Heart left ventricle (tissue), 16 donors: ENCODE results near the gene BACH2. TPM values are rescaled to one million over a fixed set of nuclear protein-coding genes. Genes with fewer than 3 reads are reported as not detected.

Experiments
- ATAC-seq, 4 donors: fragments of 200-7000 bp; cut with Tn5 transposase; one replicate each; pipeline ENCODE4 v1.9.1; 2020 to 2022; ENCODE audit warnings: moderate library complexity in 4 of 4, mild to moderate bottlenecking in 3 of 4, moderate number of reproducible peaks in 1 of 4
- DNase-seq, 5 donors: peaks; one replicate each; pipeline ENCODE4 v3.0.0-alpha.2; 2020
- H3K27ac ChIP-seq, 12 donors: fragments of 200-600 bp; sonication (generic) in 4 of 12; one replicate each; pipeline versions ENCODE4 v1.5.0 to v1.8.0; 2016 to 2022; ENCODE audit warnings: mild to moderate bottlenecking in 2 of 12
- H3K27me3 ChIP-seq, 9 donors: fragments of 200-600 bp; sonication (generic) in 2 of 9; one replicate each; pipeline versions ENCODE4 v1.5.1 to v1.8.0; 2016 to 2022; ENCODE audit warnings: mild to moderate bottlenecking in 3 of 9
- H3K36me3 ChIP-seq, 9 donors: fragments of 200-600 bp; sonication (generic) in 2 of 9; one replicate each; pipeline versions ENCODE4 v1.5.0 to v1.8.0; 2018 to 2022; ENCODE audit warnings: mild to moderate bottlenecking in 2 of 9
- H3K4me1 ChIP-seq, 12 donors: fragments of 200-600 bp; sonication (generic) in 4 of 12; one replicate each; pipeline versions ENCODE4 v1.5.0 to v1.8.0; 2016 to 2022; ENCODE audit warnings: mild to moderate bottlenecking in 3 of 12
- H3K4me3 ChIP-seq, 12 donors: fragments of 200-600 bp; sonication (generic) in 4 of 12; one replicate each; pipeline versions ENCODE4 v1.5.0 to v1.8.0; 2017 to 2022; ENCODE audit warnings: mild to moderate bottlenecking in 9 of 12, moderate library complexity in 4 of 12
- H3K9me3 ChIP-seq, 12 donors: fragments of 200-600 bp; sonication (generic) in 4 of 12; one replicate each; pipeline versions ENCODE4 v1.5.0 to v1.8.0; 2016 to 2022; ENCODE audit warnings: mild to moderate bottlenecking in 1 of 12
- POLR2A ChIP-seq, 2 donors: fragments of 450-650 bp; IDR thresholded peaks; one replicate each; pipeline ENCODE4 v1.6.1; 2017; ENCODE audit warnings: antibody characterized with exemption in 2 of 2, mild to moderate bottlenecking in 2 of 2, moderate library complexity in 2 of 2
- WGBS, 4 donors: extraction: QIAGEN DNeasy Blood & Tissue Kit in 2 of 4; methylation state at CpG; one replicate each; pipeline versions ENCODE4 v1.1.5 to v1.1.7; 2013 to 2018; 5-methylcytosine and 5-hydroxymethylcytosine counted together
- intact Hi-C, 10 donors: fragments of 100-400 bp; cut with DNase I; formaldehyde crosslinking; loops; one replicate each; pipeline versions ENCODE4 v1.11.1 to v1.14.2; 2022
- polyA plus RNA-seq, 2 donors: library from polyadenylated mRNA; stranded (reverse); fragments of 200-250 nt; gene quantifications; one replicate each; pipeline ENCODE4 v1.2.3, GENCODE V29; 2013
- total RNA-seq, 9 donors: library from RNA; depleted of rRNA in 2 of 9; stranded (reverse); fragments of >200 nt in 2 of 9; fragmentation: NEBNext Ultra II Directional in 3 of 9; extraction: Animal tissue kit (Norgen Biotek cat#: 25700) in 3 of 9; gene quantifications; one replicate each; pipeline versions ENCODE4 v1.1.0 to v1.2.4, GENCODE V29; 2016 to 2023
- TF ChIP-seq, protein P1 (sequence below), 12 donors: fragments of 200-600 bp; sonication (generic) in 4 of 12; IDR thresholded peaks; one replicate each; pipeline versions ENCODE4 v1.5.0 to v1.8.0; 2018 to 2022; ENCODE audit warnings: antibody characterized with exemption in 12 of 12, mild to moderate bottlenecking in 5 of 12
- donor health status: ischemic (EF 13 %, LVEDD 7.1; RV severe dilation, severe dysfunction).
- donor health status: healthy with polysubstance abuse.
- donor health status: DM: no; HTN: yes; CAD: no.
- donor health status: DM: no; HTN: no; CAD: no.
- donor health status: ischemic (EF 25% LVEDD 6.9; RV normal size, moderate dysfunction).
- donor health status: ischemic (EF 25% LVEDD 5.7; RV mildly dilated, moderate dysfunction).
- donor health status: healthy.
- donor health status: DM: yes; HTN: yes; CAD: no.
- donor health status: ischemic (EF 35%, LVEDD 5.7; RV mildly dilated, moderate dysfunction).
- donor health status: nonischemic (EF 11% LVEDD 7.7; RV severe dilation, severe dysfunction).
- donor health status: DM: yes; HTN: yes; CAD: no.
- donor health status: PGD.
- donor health status: ischemic (EF 29% LVEDD 5.4; RV normal size, mild dysfunction).
- donor health status: nonischemic (EF 23%, LVEDD 6.1; RV moderate dilation, normal function).

BACH2 gene
- total and polyA plus RNA-seq, 11 donors = 0.23 to 8.4 (median 1.5) TPM

DNA sequence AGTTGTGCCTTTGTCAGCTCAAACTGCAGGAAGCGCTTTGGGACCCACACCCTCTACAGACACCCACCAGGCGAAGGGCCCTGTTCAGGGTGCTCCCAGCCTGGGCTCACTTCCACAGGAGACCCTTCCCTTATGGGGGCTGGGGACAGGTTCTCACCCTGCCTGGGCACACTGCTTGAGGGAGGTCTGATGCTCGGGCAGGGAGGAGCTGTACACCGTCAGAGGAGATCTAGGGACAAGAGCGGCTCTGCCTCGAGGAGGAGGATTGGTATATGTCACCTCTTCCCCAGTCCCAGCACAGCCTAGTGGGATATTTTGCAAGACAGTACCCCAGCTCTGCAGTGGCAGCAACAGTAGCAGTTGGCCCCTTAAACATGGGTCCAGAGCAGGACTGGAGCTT lies 375.4 kb downstream of the BACH2 start:
- no peak for ATAC-seq
- Histone ChIP-seq H3K4me1 (no peaks in the 10 kb centered on the region), H3K9me3 (peaks cover 0 to 12% (median 7%) of the 10 kb centered on the region in 12 donors), H3K36me3 (no peaks in the 10 kb centered on the region), H3K4me3 (no peak overlapping the region), H3K27me3 (peaks cover 0 to 2% (median 0%) of the 10 kb centered on the region in 9 donors), H3K27ac (no peak overlapping the region)
- TF ChIP-seq, protein P1, sequence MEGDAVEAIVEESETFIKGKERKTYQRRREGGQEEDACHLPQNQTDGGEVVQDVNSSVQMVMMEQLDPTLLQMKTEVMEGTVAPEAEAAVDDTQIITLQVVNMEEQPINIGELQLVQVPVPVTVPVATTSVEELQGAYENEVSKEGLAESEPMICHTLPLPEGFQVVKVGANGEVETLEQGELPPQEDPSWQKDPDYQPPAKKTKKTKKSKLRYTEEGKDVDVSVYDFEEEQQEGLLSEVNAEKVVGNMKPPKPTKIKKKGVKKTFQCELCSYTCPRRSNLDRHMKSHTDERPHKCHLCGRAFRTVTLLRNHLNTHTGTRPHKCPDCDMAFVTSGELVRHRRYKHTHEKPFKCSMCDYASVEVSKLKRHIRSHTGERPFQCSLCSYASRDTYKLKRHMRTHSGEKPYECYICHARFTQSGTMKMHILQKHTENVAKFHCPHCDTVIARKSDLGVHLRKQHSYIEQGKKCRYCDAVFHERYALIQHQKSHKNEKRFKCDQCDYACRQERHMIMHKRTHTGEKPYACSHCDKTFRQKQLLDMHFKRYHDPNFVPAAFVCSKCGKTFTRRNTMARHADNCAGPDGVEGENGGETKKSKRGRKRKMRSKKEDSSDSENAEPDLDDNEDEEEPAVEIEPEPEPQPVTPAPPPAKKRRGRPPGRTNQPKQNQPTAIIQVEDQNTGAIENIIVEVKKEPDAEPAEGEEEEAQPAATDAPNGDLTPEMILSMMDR (IDR thresholded peaks at IDR 0.05) = no peak
- TF ChIP-seq POLR2A (IDR thresholded peaks at IDR 0.05) = no peak
- no peak for DNase-seq
- 79 to 94% (median 84%) methylated on average over 3 to 6 of the region's 6 CpGs for WGBS, 4 donors
- intact Hi-C loops = no loop called here

DNA sequence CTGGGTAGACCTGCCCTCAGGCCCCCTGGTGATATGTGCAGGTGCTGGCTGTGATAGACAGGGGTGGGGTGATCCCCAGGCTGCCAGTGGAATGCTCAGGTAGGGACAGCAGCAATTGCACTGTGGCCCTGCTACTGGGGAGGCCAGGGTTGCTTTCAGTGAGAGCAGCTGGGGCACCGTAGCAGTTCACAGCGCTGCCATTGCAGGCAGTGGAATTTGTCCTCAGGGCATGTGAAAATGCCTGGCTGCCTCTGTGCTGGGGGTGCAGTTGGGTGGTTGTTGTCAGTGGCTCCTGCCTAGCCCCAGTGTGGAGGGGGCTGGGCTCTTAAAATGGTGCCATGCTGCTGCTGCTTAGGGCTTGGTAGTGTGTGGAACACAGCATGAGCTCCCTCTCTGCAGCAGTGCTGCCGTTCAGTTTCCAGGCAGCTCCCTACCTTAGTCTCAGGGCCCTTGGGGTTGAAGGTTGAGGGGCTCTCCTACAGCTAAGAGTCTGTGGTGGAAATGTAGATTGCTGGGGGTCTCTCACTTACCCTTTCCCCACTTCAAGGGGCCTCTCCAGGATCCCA lies 378.8 kb downstream of the BACH2 start:
- H3K9me3 ChIP-seq = peaks cover 0 to 26% (median 12%) of the 10 kb centered on the region in 12 donors
- H3K27me3 ChIP-seq = peaks cover 0 to 2% (median 0%) of the 10 kb centered on the region in 9 donors
- intact Hi-C loops = no loop called here
- no peak overlapping the region for H3K27ac ChIP-seq
- ATAC-seq (no peak), DNase-seq (no peak)
- no peaks in the 10 kb centered on the region for H3K4me1 ChIP-seq
- no peaks in the 10 kb centered on the region for H3K36me3 ChIP-seq
- no peak overlapping the region for H3K4me3 ChIP-seq
- WGBS, 4 donors = 63 to 88% (median 73%) methylated on average over 3 of the region's 3 CpGs
- TF ChIP-seq POLR2A (IDR thresholded peaks at IDR 0.05) = no peak

DNA sequence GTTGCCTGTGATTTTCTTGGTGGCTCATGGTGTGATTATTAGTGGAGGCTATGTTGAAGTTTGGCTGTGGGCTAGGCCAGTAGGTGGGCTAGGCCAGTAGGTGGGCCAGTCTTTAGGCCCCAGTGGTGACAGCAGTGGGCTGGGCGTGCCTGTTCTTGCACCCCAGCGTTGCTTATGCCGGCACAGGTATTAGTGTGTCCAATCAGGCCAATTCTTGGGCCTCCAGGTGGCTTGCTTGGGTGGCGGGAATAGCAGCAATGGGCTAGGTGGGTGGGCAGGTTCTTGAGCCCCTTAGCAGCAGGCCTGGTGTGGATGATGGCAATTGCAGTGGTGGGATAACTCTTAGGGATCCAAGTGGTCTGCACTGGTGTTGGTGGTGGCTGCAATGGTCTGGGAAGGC lies 379.4 kb downstream of the BACH2 start:
- Histone ChIP-seq H3K9me3 (peaks cover 0 to 26% (median 12%) of the 10 kb centered on the region in 12 donors), H3K4me3 (no peak overlapping the region), H3K4me1 (no peaks in the 10 kb centered on the region), H3K27ac (no peak overlapping the region), H3K27me3 (peaks cover 0 to under 1% (median 0%) of the 10 kb centered on the region in 9 donors), H3K36me3 (no peaks in the 10 kb centered on the region)
- DNase-seq = no peak
- TF ChIP-seq, protein P1 (IDR thresholded peaks at IDR 0.05) = no peak
- TF ChIP-seq POLR2A (IDR thresholded peaks at IDR 0.05) = no peak
- ATAC-seq = no peak
- intact Hi-C loops = no loop called here
- 93 to 100% (median 96%) methylated on average over 3 to 4 of the region's 4 CpGs for WGBS, 4 donors

DNA sequence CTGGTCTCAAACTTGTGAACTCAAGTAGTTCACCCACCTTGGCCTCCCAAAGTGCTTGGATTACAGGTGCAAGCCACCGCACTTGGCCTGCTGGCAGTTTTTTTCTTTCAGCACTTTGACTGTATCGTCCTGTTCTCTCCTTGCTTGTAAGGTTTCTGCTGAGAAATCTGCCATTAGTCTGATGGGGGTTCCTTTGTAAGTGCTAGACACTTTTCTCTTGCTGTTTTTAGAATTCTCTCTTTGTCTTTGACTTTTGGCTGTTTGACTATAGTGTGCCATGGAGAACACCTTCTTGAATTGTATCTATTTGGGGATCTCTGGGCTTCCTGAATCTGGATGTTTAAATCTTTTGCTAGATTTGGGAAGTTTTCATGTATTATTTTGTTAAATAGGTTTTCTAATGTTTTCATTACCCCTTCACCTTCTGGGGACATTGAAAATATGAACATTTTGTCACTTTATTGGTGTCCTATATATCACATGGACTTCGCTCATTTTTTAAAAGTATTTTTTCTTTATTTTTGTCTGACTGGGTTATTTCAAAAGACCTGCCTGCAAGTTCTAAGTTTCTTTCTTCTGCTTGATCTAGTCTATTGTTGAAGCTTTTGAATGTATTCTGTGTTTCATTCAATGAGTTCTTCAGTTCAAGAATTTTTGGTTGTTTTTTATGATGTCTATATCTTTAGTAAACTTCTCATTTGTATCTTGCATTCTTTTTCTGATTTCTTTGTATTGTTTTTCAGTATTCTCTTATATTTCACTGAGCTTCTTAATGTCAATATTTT lies 380.3 kb downstream of the BACH2 start:
- peaks cover 0 to 26% (median 12%) of the 10 kb centered on the region in 12 donors for H3K9me3 ChIP-seq
- no peak for TF ChIP-seq POLR2A (IDR thresholded peaks at IDR 0.05)
- TF ChIP-seq, protein P1 (IDR thresholded peaks at IDR 0.05) = no peak
- no peaks in the 10 kb centered on the region for H3K4me1 ChIP-seq
- no peak overlapping the region for H3K27ac ChIP-seq
- H3K4me3 ChIP-seq = no peak overlapping the region
- 81 to 97% (median 96%) methylated on average over 3 of the region's 3 CpGs for WGBS, 4 donors
- H3K36me3 ChIP-seq = no peaks in the 10 kb centered on the region
- ATAC-seq (no peak), DNase-seq (no peak)
- no peaks in the 10 kb centered on the region for H3K27me3 ChIP-seq
- intact Hi-C loops = no loop called here
